CD4-positive, alpha-beta T cell (primary cell): ENCODE measurements around the gene SUPT3H. TPM values are rescaled to one million over a fixed set of nuclear protein-coding genes. Genes with fewer than 3 reads are reported as not detected.
A peak's percentile ranks its signal among the peaks of the same experiment; 100 is the strongest.

Source experiments
- ATAC-seq: fragments of 200-7000 bp; cut with Tn5 transposase; one replicate; pipeline ENCODE4 v1.10.0; 2022; ENCODE audit warnings: mild to moderate bottlenecking; ENCODE audit not compliant: poor library complexity
- CTCF ChIA-PET: fragments of 350-600 bp; sonication (Branson Sonifier 250); formaldehyde crosslinking; loops from one replicate; lab custom pipeline; 2021; ENCODE audit warnings: antibody characterized with exemption, inconsistent platforms; lab: Charles Lee
- POLR2A ChIA-PET: fragments of 350-600 bp; sonication (Branson Sonifier 250); formaldehyde crosslinking; loops from one replicate; lab custom pipeline; 2021; ENCODE audit warnings: antibody characterized with exemption, inconsistent platforms; lab: Charles Lee
- DNase-seq, 14 experiments: peaks; one replicate each; pipeline ENCODE4 v3.0.0-alpha.2; 2013 to 2020; ENCODE audit warnings: mixed read lengths in 2 of 14
- H3K27ac ChIP-seq, 2 donors: one replicate each; pipeline versions ENCODE4 v1.5.1 to v1.7.0; 2013; ENCODE audit warnings: low read length in 2 of 2, low read depth in 1 of 2, mild to moderate bottlenecking in 1 of 2
- H3K27me3 ChIP-seq, 2 experiments: 1 replicate in 1 of 2; 2 replicates in 1 of 2; pipeline versions ENCODE4 v1.6.1 to v1.7.0; 2013; ENCODE audit warnings: low read length in 2 of 2, control low read depth in 1 of 2, mild to moderate bottlenecking in 1 of 2, moderate library complexity in 1 of 2; ENCODE audit not compliant: insufficient read depth in 2 of 2, control insufficient read depth in 1 of 2
- H3K36me3 ChIP-seq: one replicate; pipeline ENCODE4 v1.6.1; 2013; ENCODE audit warnings: low read length, control low read depth; ENCODE audit not compliant: insufficient read depth
- H3K4me1 ChIP-seq: one replicate; pipeline ENCODE4 v1.6.1; 2013; ENCODE audit warnings: low read length, control low read depth; ENCODE audit not compliant: insufficient read depth
- H3K4me3 ChIP-seq: one replicate; pipeline ENCODE4 v1.5.1; 2013; ENCODE audit warnings: mild to moderate bottlenecking, low read length, moderate library complexity
- H3K9me3 ChIP-seq, 2 experiments: 1 replicate in 1 of 2; 2 replicates in 1 of 2; pipeline versions ENCODE4 v1.6.1 to v1.7.0; 2013; ENCODE audit warnings: low read length in 2 of 2, mild to moderate bottlenecking in 2 of 2, control low read depth in 1 of 2, moderate library complexity in 1 of 2; ENCODE audit not compliant: control insufficient read depth in 1 of 2, insufficient read depth in 1 of 2
- H3K27ac Mint-ChIP-seq: one replicate; pipeline ENCODE4 v1.8.0; 2020; ENCODE audit warnings: mixed read lengths
- H3K27me3 Mint-ChIP-seq: one replicate; pipeline ENCODE4 v1.8.0; 2021; ENCODE audit warnings: mixed read lengths
- H3K36me3 Mint-ChIP-seq: one replicate; pipeline ENCODE4 v1.8.0; 2021; ENCODE audit warnings: low read depth, mixed read lengths
- H3K4me1 Mint-ChIP-seq: one replicate; pipeline ENCODE4 v1.8.0; 2021; ENCODE audit warnings: low read depth, mixed read lengths
- H3K4me3 Mint-ChIP-seq: one replicate; pipeline ENCODE4 v1.8.0; 2020; ENCODE audit warnings: mild to moderate bottlenecking, mixed read lengths
- H3K9me3 Mint-ChIP-seq: one replicate; pipeline ENCODE4 v1.8.0; 2020; ENCODE audit warnings: mixed read lengths
- CTCF ChIP-seq: fragments of 200-600 bp; IDR thresholded peaks from one replicate; pipeline ENCODE4 v1.8.0; 2022; ENCODE audit warnings: antibody characterized with exemption, mild to moderate bottlenecking
- intact Hi-C, 2 experiments: fragments of 100-400 bp; cut with DNase I in 1 of 2; cut with micrococcal nuclease in 1 of 2; formaldehyde crosslinking; loops; one replicate each; pipeline versions ENCODE4 v1.15.1 to v1.9.0; 2023 to 2025; cut with DNase I, micrococcal nuclease
- total RNA-seq, 174 experiments: library from RNA in 2 of 174; stranded (reverse) in 2 of 174; gene quantifications; one replicate each; pipeline ENCODE4 v1.2.3 and lab custom pipeline; 2021 to 2026

The SUPT3H gene
- total RNA-seq, 2 experiments from 2014 or later: 8.9 to 10.5 TPM

DNA sequence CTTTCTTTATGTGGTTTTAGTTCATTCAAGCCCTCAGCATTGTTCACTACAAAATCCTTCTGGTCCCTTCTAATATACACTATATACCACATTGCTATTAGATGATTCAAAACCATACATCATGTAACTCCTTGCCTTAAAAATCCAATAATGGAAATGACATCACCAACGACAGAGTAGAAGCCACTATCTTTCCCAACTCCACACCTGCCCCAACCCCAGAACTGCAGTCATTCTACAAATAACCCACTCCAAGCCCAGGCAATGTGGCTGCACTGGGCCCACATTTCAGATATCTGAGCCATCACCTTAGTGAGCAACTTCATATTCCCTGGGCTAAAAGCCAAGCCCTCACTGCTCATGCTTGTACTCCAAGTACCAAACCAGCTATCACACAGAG is 72.2 kb downstream of the SUPT3H start:
- H3K36me3 ChIP-seq: no peaks in the 10 kb centered on the region
- intact Hi-C loops: no loop called here
- no peak for TF ChIP-seq CTCF
- H3K4me1 Mint-ChIP-seq: peaks cover 29% of the 10 kb centered on the region
- no peak overlapping the region for H3K4me3 ChIP-seq
- POLR2A ChIA-PET: no interaction called here
- no peak overlapping the region for H3K27ac Mint-ChIP-seq
- H3K9me3 Mint-ChIP-seq: peaks cover 3% of the 10 kb centered on the region
- peaks cover 10% of the 10 kb centered on the region for H3K4me1 ChIP-seq
- no peaks in the 10 kb centered on the region for H3K27me3 ChIP-seq
- no peak for ATAC-seq
- H3K36me3 Mint-ChIP-seq: peaks cover 17% of the 10 kb centered on the region
- no peak overlapping the region for H3K27ac ChIP-seq
- CTCF ChIA-PET: no interaction called here
- no peaks in the 10 kb centered on the region for H3K27me3 Mint-ChIP-seq
- DNase-seq: no peak
- peaks cover 0 to 11% of the 10 kb centered on the region in 2 experiments for H3K9me3 ChIP-seq
- no peak overlapping the region for H3K4me3 Mint-ChIP-seq

GRCh38 chr6:45302832-45303231 is 74.9 kb downstream of the SUPT3H start:
- no peak overlapping the region for H3K27ac ChIP-seq
- CTCF ChIA-PET: no interaction called here
- H3K27ac Mint-ChIP-seq: no peak overlapping the region

GRCh38 chr6:45301348-45302142 is 76.2 kb downstream of the SUPT3H start:
- no peaks in the 10 kb centered on the region for H3K36me3 ChIP-seq
- no peak for DNase-seq
- no peak overlapping the region for H3K27ac ChIP-seq
- Mint-ChIP-seq H3K9me3 (peaks cover 3% of the 10 kb centered on the region), H3K4me1 (peaks cover 19% of the 10 kb centered on the region), H3K4me3 (no peak overlapping the region), H3K27me3 (no peaks in the 10 kb centered on the region), H3K27ac (peak overlapping the region; percentile 11), H3K36me3 (peaks cover 17% of the 10 kb centered on the region)
- H3K4me1 ChIP-seq: no peaks in the 10 kb centered on the region
- POLR2A ChIA-PET: interaction anchor here (0.9 to 1.8 kb wide), 3 partner anchors 9 to 146 kb away, joined by 3 to 8 read pairs (median 5); partner anchors contain the start of gene SUPT3H
- no peak overlapping the region for H3K4me3 ChIP-seq
- intact Hi-C loops: loop anchor here in 1 of 2 experiments (5.0 kb wide), 1 partner anchor 116 kb away; no protein-coding TSS in a partner anchor
- H3K9me3 ChIP-seq: peaks cover 0 to 1% of the 10 kb centered on the region in 2 experiments
- ATAC-seq: no peak
- H3K27me3 ChIP-seq: no peaks in the 10 kb centered on the region
- TF ChIP-seq CTCF: no peak
- CTCF ChIA-PET: no interaction called here

More at GRCh38 chr6:45302832-45303231, 74.9 kb downstream of the SUPT3H start:
- POLR2A ChIA-PET: no interaction called here
- intact Hi-C loops: loop anchor here in 1 of 2 experiments (5.0 kb wide), 1 partner anchor 114 kb away; no protein-coding TSS in a partner anchor
- H3K36me3 Mint-ChIP-seq: peaks cover 17% of the 10 kb centered on the region
- no peak for TF ChIP-seq CTCF
- DNase-seq: no peak
- H3K4me1 Mint-ChIP-seq: peaks cover 15% of the 10 kb centered on the region
- H3K27me3 Mint-ChIP-seq: no peaks in the 10 kb centered on the region
- H3K4me3 ChIP-seq: no peak overlapping the region
- ATAC-seq: no peak
- H3K9me3 ChIP-seq: peaks cover 0 to 8% of the 10 kb centered on the region in 2 experiments
- H3K36me3 ChIP-seq: no peaks in the 10 kb centered on the region
- no peaks in the 10 kb centered on the region for H3K27me3 ChIP-seq
- H3K9me3 Mint-ChIP-seq: peaks cover 3% of the 10 kb centered on the region
- H3K4me1 ChIP-seq: no peaks in the 10 kb centered on the region
- H3K4me3 Mint-ChIP-seq: no peak overlapping the region
